Measurements from ENCODE around the gene SMAD9.

- TF ChIP-seq CTCF (IDR thresholded peaks at IDR 0.05): no peak
- TF ChIP-seq POLR2A (IDR thresholded peaks at IDR 0.05): no peak
Measured at GRCh38 chr13:36919171-36919832, 736 bp downstream of the SMAD9 start.

Measured in right lobe of liver (tissue), 4 donors.